Measurements from ENCODE around the gene KDM7A. TPM values are rescaled to one million over a fixed set of nuclear protein-coding genes. Genes with fewer than 3 reads are reported as not detected.

Gene KDM7A
- total RNA-seq, 1 experiment from 2014 or later: 12.4 TPM

DNA sequence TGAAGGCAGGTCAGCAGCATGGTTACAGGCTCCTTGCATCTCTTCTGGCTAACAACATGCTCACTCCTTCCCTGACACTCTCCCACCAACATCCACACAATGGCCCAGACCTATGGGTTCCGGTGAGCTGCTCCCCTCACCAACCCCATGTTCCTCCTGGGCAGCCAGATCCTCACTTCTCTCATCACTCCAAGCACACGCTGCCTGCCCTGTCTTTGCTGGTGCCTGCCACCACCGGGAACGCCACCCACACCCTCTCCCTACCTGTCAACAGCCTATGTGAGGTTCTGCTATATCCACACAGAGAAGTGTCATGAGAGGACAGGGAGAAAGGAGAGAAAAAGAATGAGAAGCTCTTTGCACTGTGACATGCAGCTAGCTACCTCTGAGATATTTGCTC, 128.6 kb downstream of the KDM7A start:
- H3K27ac Mint-ChIP-seq (ENCODE audit: low read depth, unreplicated experiment): no peak overlapping the region

DNA sequence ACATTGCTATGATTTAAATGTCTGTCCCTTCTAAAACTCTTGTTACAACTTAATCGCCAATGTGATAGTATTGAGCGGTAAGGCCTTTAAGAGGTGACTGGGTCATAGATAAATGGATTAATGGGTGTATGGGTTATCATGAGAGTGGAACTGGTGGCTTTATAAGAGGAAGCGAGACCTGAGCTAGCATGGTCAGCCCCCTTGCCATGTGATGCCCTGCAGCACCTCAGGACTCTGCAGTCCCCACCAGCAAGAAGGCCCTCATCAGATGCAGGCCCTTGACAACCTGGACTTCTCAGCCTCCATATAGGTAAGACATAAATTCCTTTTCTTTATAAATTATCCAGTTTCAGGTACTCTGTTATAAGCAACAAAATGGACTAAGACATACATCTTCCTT, 129.6 kb downstream of the KDM7A start:
- POLR2A ChIA-PET: no interaction called here
- intact Hi-C loops (cut with micrococcal nuclease): no loop called here

More for the DNA sequence above, 128.6 kb downstream of the KDM7A start:
- TF ChIP-seq, protein P1, sequence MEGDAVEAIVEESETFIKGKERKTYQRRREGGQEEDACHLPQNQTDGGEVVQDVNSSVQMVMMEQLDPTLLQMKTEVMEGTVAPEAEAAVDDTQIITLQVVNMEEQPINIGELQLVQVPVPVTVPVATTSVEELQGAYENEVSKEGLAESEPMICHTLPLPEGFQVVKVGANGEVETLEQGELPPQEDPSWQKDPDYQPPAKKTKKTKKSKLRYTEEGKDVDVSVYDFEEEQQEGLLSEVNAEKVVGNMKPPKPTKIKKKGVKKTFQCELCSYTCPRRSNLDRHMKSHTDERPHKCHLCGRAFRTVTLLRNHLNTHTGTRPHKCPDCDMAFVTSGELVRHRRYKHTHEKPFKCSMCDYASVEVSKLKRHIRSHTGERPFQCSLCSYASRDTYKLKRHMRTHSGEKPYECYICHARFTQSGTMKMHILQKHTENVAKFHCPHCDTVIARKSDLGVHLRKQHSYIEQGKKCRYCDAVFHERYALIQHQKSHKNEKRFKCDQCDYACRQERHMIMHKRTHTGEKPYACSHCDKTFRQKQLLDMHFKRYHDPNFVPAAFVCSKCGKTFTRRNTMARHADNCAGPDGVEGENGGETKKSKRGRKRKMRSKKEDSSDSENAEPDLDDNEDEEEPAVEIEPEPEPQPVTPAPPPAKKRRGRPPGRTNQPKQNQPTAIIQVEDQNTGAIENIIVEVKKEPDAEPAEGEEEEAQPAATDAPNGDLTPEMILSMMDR (IDR thresholded peaks at IDR 0.05; ENCODE audit: unreplicated experiment): no peak
- no TSS peak for BruUV-seq (replicated peaks)
- CTCF ChIA-PET: interaction anchor here (0.6 to 1.1 kb wide), 2 partner anchors 279 to 548 kb away, joined by 3 read pairs; no protein-coding TSS in a partner anchor
- POLR2A ChIA-PET: no interaction called here
- no peak overlapping the region for H3K4me3 Mint-ChIP-seq (ENCODE audit: unreplicated experiment)
- intact Hi-C loops (cut with micrococcal nuclease): no loop called here
- H3K36me3 Mint-ChIP-seq (ENCODE audit: insufficient read depth, unreplicated experiment): peaks cover 31% of the 10 kb centered on the region
- H3K4me1 Mint-ChIP-seq (ENCODE audit: insufficient read depth, unreplicated experiment): peaks cover 11% of the 10 kb centered on the region
- no peaks in the 10 kb centered on the region for H3K27me3 Mint-ChIP-seq (ENCODE audit: insufficient read depth, unreplicated experiment)
- H3K9me3 Mint-ChIP-seq (ENCODE audit: unreplicated experiment): no peaks in the 10 kb centered on the region
- no peak for DNase-seq (ENCODE audit: unreplicated experiment)

DNA sequence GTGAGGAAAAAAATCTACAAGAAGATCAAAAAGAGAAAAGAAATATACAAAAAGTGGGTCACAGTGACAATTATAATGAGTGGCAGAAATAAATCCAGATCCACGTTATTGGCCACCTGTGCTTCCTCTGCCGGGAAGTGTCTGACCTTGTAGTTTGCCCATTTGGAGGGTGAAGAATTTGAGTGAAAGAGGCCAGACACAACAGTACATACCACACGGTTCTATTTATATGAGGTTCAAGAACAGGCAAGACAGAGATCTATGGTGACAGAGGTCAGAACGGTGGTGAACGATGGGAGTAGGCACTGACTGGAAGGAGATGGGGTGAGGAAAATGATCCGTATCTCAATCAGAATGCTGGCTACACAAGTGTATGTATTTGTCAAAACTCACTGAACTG, 131.1 kb downstream of the KDM7A start:
- H3K4me1 Mint-ChIP-seq (ENCODE audit: insufficient read depth, unreplicated experiment): peaks cover 17% of the 10 kb centered on the region
- no peaks in the 10 kb centered on the region for H3K9me3 Mint-ChIP-seq (ENCODE audit: unreplicated experiment)
- BruUV-seq (replicated peaks): no TSS peak
- H3K4me3 Mint-ChIP-seq (ENCODE audit: unreplicated experiment): no peak overlapping the region
- ChIA-PET POLR2A (no interaction called here), CTCF (no interaction called here)
- DNase-seq (ENCODE audit: unreplicated experiment): no peak
- TF ChIP-seq, protein P1 (IDR thresholded peaks at IDR 0.05; ENCODE audit: unreplicated experiment): no peak
- intact Hi-C loops (cut with micrococcal nuclease): no loop called here
- peaks cover 36% of the 10 kb centered on the region for H3K36me3 Mint-ChIP-seq (ENCODE audit: insufficient read depth, unreplicated experiment)
- no peaks in the 10 kb centered on the region for H3K27me3 Mint-ChIP-seq (ENCODE audit: insufficient read depth, unreplicated experiment)
- no peak overlapping the region for H3K27ac Mint-ChIP-seq (ENCODE audit: low read depth, unreplicated experiment)

More for the DNA sequence above, 129.6 kb downstream of the KDM7A start:
- Mint-ChIP-seq H3K4me1 (ENCODE audit: insufficient read depth, unreplicated experiment) (peaks cover 11% of the 10 kb centered on the region), H3K4me3 (ENCODE audit: unreplicated experiment) (no peak overlapping the region), H3K9me3 (ENCODE audit: unreplicated experiment) (no peaks in the 10 kb centered on the region), H3K36me3 (ENCODE audit: insufficient read depth, unreplicated experiment) (peaks cover 36% of the 10 kb centered on the region), H3K27me3 (ENCODE audit: insufficient read depth, unreplicated experiment) (no peaks in the 10 kb centered on the region), H3K27ac (ENCODE audit: low read depth, unreplicated experiment) (no peak overlapping the region)
- TF ChIP-seq, protein P1 (IDR thresholded peaks at IDR 0.05; ENCODE audit: unreplicated experiment): no peak
- no peak for DNase-seq (ENCODE audit: unreplicated experiment)
- CTCF ChIA-PET: interaction anchor here (0.6 to 1.1 kb wide), 2 partner anchors 31 to 279 kb away, joined by 3 read pairs; no protein-coding TSS in a partner anchor
- no TSS peak for BruUV-seq (replicated peaks)

DNA sequence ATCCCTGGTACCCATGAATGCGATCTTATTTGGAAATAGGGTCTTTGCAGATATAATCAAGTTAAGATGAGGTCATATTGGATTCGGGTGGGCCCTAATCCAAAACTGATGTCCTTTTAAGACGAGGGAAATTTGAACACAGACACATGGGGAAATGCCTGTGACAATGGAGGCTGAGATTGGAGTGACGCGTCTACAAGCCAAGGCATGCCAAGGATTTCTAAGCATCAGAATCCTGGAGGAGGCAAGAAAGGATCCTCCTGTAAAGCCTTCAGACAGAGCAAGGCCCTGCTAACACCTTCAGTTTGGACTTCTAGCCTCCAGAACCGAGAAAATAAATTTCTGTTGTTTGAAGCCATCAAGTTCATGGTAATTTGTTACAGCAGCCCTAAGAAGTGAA, 132.5 kb downstream of the KDM7A start:
- DNase-seq (ENCODE audit: unreplicated experiment): no peak
- Mint-ChIP-seq H3K36me3 (ENCODE audit: insufficient read depth, unreplicated experiment) (peaks cover 45% of the 10 kb centered on the region), H3K4me3 (ENCODE audit: unreplicated experiment) (no peak overlapping the region), H3K27ac (ENCODE audit: low read depth, unreplicated experiment) (no peak overlapping the region), H3K27me3 (ENCODE audit: insufficient read depth, unreplicated experiment) (no peaks in the 10 kb centered on the region), H3K4me1 (ENCODE audit: insufficient read depth, unreplicated experiment) (peaks cover 6% of the 10 kb centered on the region), H3K9me3 (ENCODE audit: unreplicated experiment) (no peaks in the 10 kb centered on the region)
- ChIA-PET POLR2A (interaction anchor here (0.9 to 1.3 kb wide), 2 partner anchors 10 to 16 kb away, joined by 4 to 5 read pairs; no protein-coding TSS in a partner anchor), CTCF (no interaction called here)
- intact Hi-C loops (cut with micrococcal nuclease): no loop called here
- no TSS peak for BruUV-seq (replicated peaks)
- TF ChIP-seq, protein P1 (IDR thresholded peaks at IDR 0.05; ENCODE audit: unreplicated experiment): no peak

Measured in MCF 10A (cell line).